Smooth muscle cell of the coronary artery (primary cell): ENCODE data around the gene PARVB. TPM values are rescaled to one million over a fixed set of nuclear protein-coding genes. Genes with fewer than 3 reads are reported as not detected.

Experiments
- total RNA-seq: library from RNA; depleted of rRNA; stranded (reverse); fragments of >200 nt; gene quantifications from 2 replicates; pipeline ENCODE4 v1.2.3, GENCODE V29; 2014; ENCODE audit warnings: low replicate concordance

PARVB gene, protein sequence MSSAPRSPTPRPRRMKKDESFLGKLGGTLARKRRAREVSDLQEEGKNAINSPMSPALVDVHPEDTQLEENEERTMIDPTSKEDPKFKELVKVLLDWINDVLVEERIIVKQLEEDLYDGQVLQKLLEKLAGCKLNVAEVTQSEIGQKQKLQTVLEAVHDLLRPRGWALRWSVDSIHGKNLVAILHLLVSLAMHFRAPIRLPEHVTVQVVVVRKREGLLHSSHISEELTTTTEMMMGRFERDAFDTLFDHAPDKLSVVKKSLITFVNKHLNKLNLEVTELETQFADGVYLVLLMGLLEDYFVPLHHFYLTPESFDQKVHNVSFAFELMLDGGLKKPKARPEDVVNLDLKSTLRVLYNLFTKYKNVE
- 33.2 and 45.6 TPM in 2 replicates for total RNA-seq

GRCh38 chr22:44024288-44024921 is at the start of gene PARVB:
TSS of gene PARVB (plus strand) at chr22:44024302. CDS start at chr22:44024340, 38 bp downstream.

GRCh38 chr22:44180706-44181032 is 156.6 kb downstream of the PARVB start, which contains the start of gene PARVG:
TSS of gene PARVG (plus strand) at chr22:44180925. CDS start at chr22:44183330, 2,405 bp downstream.

Other genes starting within 250 kb of the PARVB start
- gene EFCAB6, start 212.0 kb upstream of the PARVB start, total RNA-seq = 0.83 and 1.1 TPM in 2 replicates
- gene SULT4A1, start 161.8 kb upstream of the PARVB start, total RNA-seq = 0.15 and 0.35 TPM in 2 replicates
- not detected in 2 replicates for gene PNPLA5, start 132.3 kb upstream of the PARVB start, total RNA-seq
- 0.47 and 2.4 TPM in 2 replicates for gene PNPLA3, start 100.5 kb upstream of the PARVB start, total RNA-seq
- gene SAMM50, start 68.9 kb upstream of the PARVB start, total RNA-seq = 34.6 and 48.4 TPM in 2 replicates
- gene PARVG, start 156.6 kb downstream of the PARVB start, total RNA-seq = not detected in 2 replicates